Measurements from ENCODE around the gene PDILT. TPM values are rescaled to one million over a fixed set of nuclear protein-coding genes. Genes with fewer than 3 reads are reported as not detected.
A peak's percentile ranks its signal among the peaks of the same experiment; 100 is the strongest.

The PDILT gene
- total and polyA plus RNA-seq, 2 of the 8 experiments (the other 6 are each of a cell fraction or from before 2014, with no cell fraction given): not detected

DNA sequence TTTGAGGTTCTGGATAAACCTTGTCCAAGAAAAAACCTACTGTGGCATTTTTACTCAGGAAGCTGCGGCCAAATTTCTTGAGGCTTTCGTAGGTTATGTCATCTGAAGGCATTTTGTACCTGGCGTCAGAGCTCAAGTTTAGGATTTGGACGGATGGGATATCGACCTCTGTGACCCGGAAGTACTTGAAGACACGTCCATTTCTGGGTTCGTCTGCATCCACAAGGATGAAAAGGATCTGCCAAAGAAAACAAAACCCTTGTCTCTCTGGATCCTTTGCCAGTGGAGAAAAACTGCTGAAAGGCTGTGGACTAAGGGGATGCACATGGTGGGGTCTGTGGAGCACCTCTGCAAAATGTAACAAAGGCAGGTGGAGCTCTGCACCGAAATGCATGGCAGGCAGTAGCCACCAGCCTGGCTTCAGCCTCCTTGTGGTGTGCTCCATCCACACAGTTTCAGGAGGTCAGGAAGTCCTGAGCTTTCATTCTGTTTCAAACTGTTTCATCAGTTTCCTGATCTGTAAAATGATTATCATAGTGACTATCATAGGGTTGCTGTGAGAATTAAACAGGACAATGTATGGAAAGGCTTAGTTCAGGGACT lies 35.0 kb downstream of the PDILT start:
- no peaks in the 10 kb centered on the region for H4K20me1 ChIP-seq (replicated peaks in 1 of 2; ENCODE audit: control insufficient read depth in 1 of 2, insufficient read depth in 2 of 2, low read length in 2 of 2)
- WGBS, 2 experiments (ENCODE audit: extremely low coverage in 1 of 2, insufficient coverage in 1 of 2, insufficient read length in 1 of 2, insufficient replicate concordance in 2 of 2, low coverage in 1 of 2, low lambda C conversion rate in 2 of 2, missing lambda C conversion rate in 1 of 2): 88% methylated on average over 9 of the region's 9 CpGs; no CpG with 5 or more reads in 1 of the 2 experiments
- no peak overlapping the region for H2BK5ac ChIP-seq (ENCODE audit: low read depth, low read length)
- H3K9me3 ChIP-seq (ENCODE audit: insufficient read depth in 2 of 2, low read depth in 1 of 2, low read length in 1 of 2): no peaks in the 10 kb centered on the region
- H3K79me1 ChIP-seq (ENCODE audit: low read depth, low read length): no peaks in the 10 kb centered on the region
- no peak overlapping the region for H2BK15ac ChIP-seq (ENCODE audit: low read length)
- H3K18ac ChIP-seq (ENCODE audit: extremely low read depth, low read length): no peak overlapping the region
- H3K4ac ChIP-seq (replicated peaks; ENCODE audit: insufficient read length, low read depth, low read length): no peak overlapping the region
- no peak overlapping the region for H3K14ac ChIP-seq (ENCODE audit: insufficient read length)
- no peak overlapping the region for H2BK12ac ChIP-seq (ENCODE audit: low read depth, low read length)
- CTCF ChIA-PET (ENCODE audit: partially characterized antibody): interaction anchor here (1.0 to 1.8 kb wide), 6 partner anchors 11 to 62 kb away, joined by 3 to 7 read pairs (median 4); no protein-coding TSS in a partner anchor
- peak overlapping the region; percentile 54; the same call in 1 of the 2 replicates for H2AFZ ChIP-seq (ENCODE audit: low read length)
- POLR2A ChIA-PET (ENCODE audit: partially characterized antibody): interaction anchor here (0.5 kb wide), 1 partner anchor 15 kb away, joined by 3 read pairs; no protein-coding TSS in a partner anchor
- H3K4me3 ChIP-seq (ENCODE audit: extremely low read depth in 1 of 4, insufficient read depth in 2 of 4, low read depth in 3 of 4, low read length in 4 of 4): no peak overlapping the region
- no peak overlapping the region for H3K23ac ChIP-seq (ENCODE audit: insufficient read length)
- no peak for DNase-seq (ENCODE audit: low read depth in 1 of 2, low spot score in 2 of 2)
- H4K8ac ChIP-seq (ENCODE audit: extremely low read depth, insufficient read depth, low read length): no peak overlapping the region
- H3K56ac ChIP-seq (replicated peaks; ENCODE audit: insufficient read length, low read depth, low read length): no peak overlapping the region
- H4K5ac ChIP-seq (ENCODE audit: insufficient read length, low read depth, low read length): no peak overlapping the region
- TF ChIP-seq, protein P1, sequence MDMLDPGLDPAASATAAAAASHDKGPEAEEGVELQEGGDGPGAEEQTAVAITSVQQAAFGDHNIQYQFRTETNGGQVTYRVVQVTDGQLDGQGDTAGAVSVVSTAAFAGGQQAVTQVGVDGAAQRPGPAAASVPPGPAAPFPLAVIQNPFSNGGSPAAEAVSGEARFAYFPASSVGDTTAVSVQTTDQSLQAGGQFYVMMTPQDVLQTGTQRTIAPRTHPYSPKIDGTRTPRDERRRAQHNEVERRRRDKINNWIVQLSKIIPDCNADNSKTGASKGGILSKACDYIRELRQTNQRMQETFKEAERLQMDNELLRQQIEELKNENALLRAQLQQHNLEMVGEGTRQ (IDR thresholded peaks at IDR 0.05; ENCODE audit: low read length): no peak
- no peak for TF ChIP-seq EGR1 (IDR thresholded peaks at IDR 0.05; ENCODE audit: borderline replicate concordance, low read depth, low read length)
- TF ChIP-seq SIN3A (conservative IDR thresholded peaks at IDR 0.05 in 1 of 2, IDR thresholded peaks at IDR 0.05 in 1 of 2; ENCODE audit: low read depth in 1 of 2, low read length in 2 of 2): no peak
- no peak for TF ChIP-seq TEAD4 (IDR thresholded peaks at IDR 0.05; ENCODE audit: low read depth, low read length)
- no peak for TF ChIP-seq CTBP2 (IDR thresholded peaks at IDR 0.05; ENCODE audit: borderline replicate concordance, insufficient read depth, insufficient read length, low read length)
- no peak for TF ChIP-seq SAP30 (IDR thresholded peaks at IDR 0.05; ENCODE audit: insufficient read depth, insufficient replicate concordance, low read length)
- no peak for TF ChIP-seq RFX5 (IDR thresholded peaks at IDR 0.05; ENCODE audit: borderline replicate concordance, low read depth, low read length)
- no peak overlapping the region for H3K9ac ChIP-seq (replicated peaks in 1 of 4; ENCODE audit: extremely low read depth in 1 of 4, low read depth in 3 of 4, low read length in 3 of 4)
- H3K4me2 ChIP-seq (ENCODE audit: insufficient read depth in 1 of 2, low read depth in 2 of 2, low read length in 2 of 2): no peak overlapping the region
- no peak overlapping the region for H2AK5ac ChIP-seq (ENCODE audit: low read depth, low read length)
- no peaks in the 10 kb centered on the region for H3K27me3 ChIP-seq (replicated peaks in 1 of 4; ENCODE audit: control insufficient read depth in 3 of 4, extremely low read depth in 1 of 4, insufficient read depth in 3 of 4, low read length in 3 of 4)
- FAIRE-seq: no peak
- no peaks in the 10 kb centered on the region for H3K79me2 ChIP-seq (ENCODE audit: control insufficient read depth in 1 of 2, insufficient read depth in 2 of 2, low read length in 2 of 2)
- H3K23me2 ChIP-seq (ENCODE audit: low read depth, low read length): no peaks in the 10 kb centered on the region
- H4K91ac ChIP-seq (replicated peaks; ENCODE audit: insufficient read length, low read length): no peak overlapping the region
- H3K4me1 ChIP-seq (replicated peaks in 1 of 4; ENCODE audit: control insufficient read depth in 3 of 4, insufficient read depth in 4 of 4, low read length in 3 of 4): no peaks in the 10 kb centered on the region
- H3K36me3 ChIP-seq (ENCODE audit: control insufficient read depth in 2 of 4, insufficient read depth in 4 of 4, low read length in 3 of 4): no peaks in the 10 kb centered on the region
- H2BK20ac ChIP-seq (ENCODE audit: low read length): no peak overlapping the region
- no peak overlapping the region for H3K27ac ChIP-seq (ENCODE audit: low read depth, low read length)
- no peak overlapping the region for H2BK120ac ChIP-seq (replicated peaks; ENCODE audit: low read depth, low read length)

Measured in H1 (cell line).